ENCODE results near the gene HNRNPH1.

Gene HNRNPH1

DNA sequence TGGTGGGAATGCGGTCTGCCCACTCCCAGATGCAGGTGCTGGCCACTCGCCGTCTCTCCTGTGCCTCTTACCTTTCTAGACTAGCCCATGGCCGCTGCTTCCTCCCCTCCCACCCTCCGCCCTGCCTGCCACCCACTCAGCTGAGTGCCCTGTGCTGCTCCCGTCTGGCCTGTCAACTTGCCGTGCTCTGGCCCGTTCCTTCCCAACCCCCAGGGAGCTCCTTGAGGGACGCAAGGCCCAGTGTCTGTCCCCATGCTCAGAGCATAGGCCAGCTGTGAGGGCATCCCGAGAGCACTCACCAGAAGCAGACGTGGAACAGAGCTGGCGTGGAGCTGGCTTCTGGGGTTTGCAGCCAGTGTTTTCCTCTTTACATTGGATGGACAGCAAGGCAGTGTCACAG lies 20.2 kb downstream of the HNRNPH1 start:
- Histone ChIP-seq H2AFZ (no peak overlapping the region), H3K27me3 (ENCODE audit: control insufficient read depth, insufficient read depth, low read length) (no peaks in the 10 kb centered on the region), H3K4me3 (ENCODE audit: low read depth, low read length) (no peak overlapping the region), H3K4me2 (ENCODE audit: low read length) (no peak overlapping the region), H3K36me3 (ENCODE audit: control insufficient read depth, insufficient read depth, low read length) (no peaks in the 10 kb centered on the region), H3K4me1 (peaks cover 12% of the 10 kb centered on the region), H3K27ac (no peak overlapping the region), H3K9me3 (ENCODE audit: control insufficient read depth, low read length) (no peaks in the 10 kb centered on the region), H3K79me2 (no peaks in the 10 kb centered on the region), H3K9ac (no peak overlapping the region)
- TF ChIP-seq, protein P1, sequence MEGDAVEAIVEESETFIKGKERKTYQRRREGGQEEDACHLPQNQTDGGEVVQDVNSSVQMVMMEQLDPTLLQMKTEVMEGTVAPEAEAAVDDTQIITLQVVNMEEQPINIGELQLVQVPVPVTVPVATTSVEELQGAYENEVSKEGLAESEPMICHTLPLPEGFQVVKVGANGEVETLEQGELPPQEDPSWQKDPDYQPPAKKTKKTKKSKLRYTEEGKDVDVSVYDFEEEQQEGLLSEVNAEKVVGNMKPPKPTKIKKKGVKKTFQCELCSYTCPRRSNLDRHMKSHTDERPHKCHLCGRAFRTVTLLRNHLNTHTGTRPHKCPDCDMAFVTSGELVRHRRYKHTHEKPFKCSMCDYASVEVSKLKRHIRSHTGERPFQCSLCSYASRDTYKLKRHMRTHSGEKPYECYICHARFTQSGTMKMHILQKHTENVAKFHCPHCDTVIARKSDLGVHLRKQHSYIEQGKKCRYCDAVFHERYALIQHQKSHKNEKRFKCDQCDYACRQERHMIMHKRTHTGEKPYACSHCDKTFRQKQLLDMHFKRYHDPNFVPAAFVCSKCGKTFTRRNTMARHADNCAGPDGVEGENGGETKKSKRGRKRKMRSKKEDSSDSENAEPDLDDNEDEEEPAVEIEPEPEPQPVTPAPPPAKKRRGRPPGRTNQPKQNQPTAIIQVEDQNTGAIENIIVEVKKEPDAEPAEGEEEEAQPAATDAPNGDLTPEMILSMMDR (IDR thresholded peaks at IDR 0.05): no peak

DNA sequence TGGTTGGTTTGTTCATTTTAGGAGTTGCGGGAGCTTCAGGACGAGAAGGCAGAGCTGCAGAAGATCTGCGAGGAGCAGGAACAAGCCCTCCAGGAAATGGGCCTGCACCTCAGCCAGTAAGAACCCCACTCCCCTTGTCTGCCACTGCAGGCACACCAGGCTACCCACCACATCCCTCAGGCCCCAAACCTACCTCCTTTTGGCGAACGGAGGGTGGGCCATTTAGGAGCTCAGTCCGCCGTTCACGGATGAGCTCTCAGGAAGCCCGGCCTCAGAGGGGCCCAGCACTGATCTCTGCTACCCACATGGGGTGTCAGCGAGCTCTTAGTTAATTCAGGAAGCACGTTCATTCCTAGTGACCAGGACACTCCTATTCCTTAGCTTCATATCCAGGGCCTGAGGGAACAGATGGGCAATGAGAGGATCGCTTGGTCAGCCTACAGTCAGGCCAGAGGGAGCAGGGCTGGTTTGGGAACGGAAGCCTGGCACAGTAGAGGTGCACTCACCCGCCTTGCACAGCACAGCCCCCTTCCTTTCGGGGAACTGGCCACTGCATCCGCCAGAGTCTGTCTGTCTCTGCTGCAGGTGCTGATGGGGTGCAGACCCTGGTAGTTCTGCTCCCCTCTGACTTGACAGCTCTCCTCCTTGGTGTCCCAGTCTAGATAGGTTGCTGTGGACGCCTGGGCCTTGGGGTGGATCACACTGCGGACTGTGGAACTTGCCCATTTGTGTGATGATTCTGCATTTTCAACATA lies 21.4 kb downstream of the HNRNPH1 start:
- no peak overlapping the region for H2AFZ ChIP-seq
- H3K4me1 ChIP-seq: peaks cover 1% of the 10 kb centered on the region
- peaks cover 3% of the 10 kb centered on the region for H3K79me2 ChIP-seq
- no peak overlapping the region for H3K4me3 ChIP-seq (ENCODE audit: low read depth, low read length)
- H3K9me3 ChIP-seq (ENCODE audit: control insufficient read depth, low read length): no peaks in the 10 kb centered on the region
- H3K4me2 ChIP-seq (ENCODE audit: low read length): no peak overlapping the region
- no peaks in the 10 kb centered on the region for H3K27me3 ChIP-seq (ENCODE audit: control insufficient read depth, insufficient read depth, low read length)
- H3K27ac ChIP-seq: no peak overlapping the region
- H3K36me3 ChIP-seq (ENCODE audit: control insufficient read depth, insufficient read depth, low read length): no peaks in the 10 kb centered on the region
- TF ChIP-seq, protein P1 (IDR thresholded peaks at IDR 0.05): no peak
- H3K9ac ChIP-seq: no peak overlapping the region

DNA sequence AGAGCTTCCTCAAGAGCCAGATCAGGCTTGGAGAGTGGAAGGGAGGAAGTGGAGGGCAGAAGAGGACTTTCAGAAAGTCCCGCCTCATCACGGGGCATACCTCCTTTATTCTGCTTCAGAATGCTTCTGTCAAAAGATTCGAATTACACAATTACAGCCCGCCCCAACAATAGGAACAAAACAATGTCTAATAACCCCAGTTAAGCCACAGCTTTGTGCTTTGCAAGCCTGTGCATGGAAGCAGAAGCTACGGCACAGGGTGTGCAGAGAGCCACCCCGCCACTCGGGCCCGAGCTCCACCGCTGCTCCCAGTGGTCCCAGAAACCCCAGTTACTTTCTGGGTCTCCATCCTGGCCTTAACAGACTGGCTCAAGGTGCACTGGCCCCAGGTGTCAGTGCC lies 23.5 kb downstream of the HNRNPH1 start:
- H3K27ac ChIP-seq: no peak overlapping the region
- TF ChIP-seq, protein P1 (IDR thresholded peaks at IDR 0.05): no peak
- no peak overlapping the region for H3K4me2 ChIP-seq (ENCODE audit: low read length)
- H3K4me3 ChIP-seq (ENCODE audit: low read depth, low read length): no peak overlapping the region
- H3K4me1 ChIP-seq: no peaks in the 10 kb centered on the region
- no peak overlapping the region for H3K9ac ChIP-seq
- no peaks in the 10 kb centered on the region for H3K36me3 ChIP-seq (ENCODE audit: control insufficient read depth, insufficient read depth, low read length)
- H3K27me3 ChIP-seq (ENCODE audit: control insufficient read depth, insufficient read depth, low read length): no peaks in the 10 kb centered on the region
- peaks cover 6% of the 10 kb centered on the region for H3K79me2 ChIP-seq
- H3K9me3 ChIP-seq (ENCODE audit: control insufficient read depth, low read length): no peaks in the 10 kb centered on the region
- H2AFZ ChIP-seq: no peak overlapping the region

DNA sequence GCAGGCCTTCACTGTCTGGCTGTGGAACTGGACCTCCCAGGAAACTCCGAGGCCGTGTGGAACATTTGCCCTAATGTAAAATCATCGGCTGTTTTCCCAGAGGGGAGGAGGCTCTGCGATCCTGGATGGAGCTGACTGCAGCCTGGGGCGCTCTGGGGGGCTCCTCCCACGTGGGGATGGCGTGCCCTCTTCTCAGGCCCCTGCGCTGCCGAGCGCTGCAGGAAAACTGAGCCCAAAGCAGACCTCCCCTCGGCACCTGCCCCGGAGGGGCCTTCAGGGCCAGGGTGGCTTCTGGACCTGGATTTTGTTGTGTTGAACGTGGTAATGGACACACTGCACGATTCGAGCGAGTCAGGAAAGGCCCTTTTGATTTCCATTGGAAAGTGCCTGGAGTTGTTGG lies 23.9 kb downstream of the HNRNPH1 start:
- H3K4me2 ChIP-seq (ENCODE audit: low read length): no peak overlapping the region
- no peak overlapping the region for H3K9ac ChIP-seq
- H3K4me3 ChIP-seq (ENCODE audit: low read depth, low read length): no peak overlapping the region
- no peak overlapping the region for H2AFZ ChIP-seq
- H3K27ac ChIP-seq: no peak overlapping the region
- peaks cover 6% of the 10 kb centered on the region for H3K79me2 ChIP-seq
- H3K36me3 ChIP-seq (ENCODE audit: control insufficient read depth, insufficient read depth, low read length): no peaks in the 10 kb centered on the region
- H3K4me1 ChIP-seq: no peaks in the 10 kb centered on the region
- no peaks in the 10 kb centered on the region for H3K27me3 ChIP-seq (ENCODE audit: control insufficient read depth, insufficient read depth, low read length)
- TF ChIP-seq, protein P1 (IDR thresholded peaks at IDR 0.05): no peak
- H3K9me3 ChIP-seq (ENCODE audit: control insufficient read depth, low read length): no peaks in the 10 kb centered on the region

DNA sequence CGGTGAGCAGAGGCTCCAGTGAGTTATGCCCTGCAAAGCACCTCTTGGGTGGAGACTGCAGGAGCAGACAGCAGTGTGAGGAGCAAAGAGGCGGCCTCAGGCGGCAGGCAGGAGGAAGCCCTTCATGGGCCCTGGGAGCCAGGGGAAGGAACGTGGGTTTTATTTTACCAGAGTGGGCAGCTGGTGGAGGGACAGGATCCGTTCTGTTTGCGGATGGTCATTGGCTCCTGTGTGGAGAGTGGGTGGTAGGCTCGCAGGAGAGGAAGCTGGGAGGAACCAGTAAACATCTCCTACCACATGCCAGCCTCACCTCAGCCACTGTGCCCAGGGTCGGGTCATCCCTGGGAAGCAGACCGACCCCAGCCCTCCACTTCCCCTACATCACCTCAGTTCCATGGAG lies 24.4 kb downstream of the HNRNPH1 start:
- no peaks in the 10 kb centered on the region for H3K9me3 ChIP-seq (ENCODE audit: control insufficient read depth, low read length)
- no peak overlapping the region for H3K9ac ChIP-seq

More for the DNA sequence above, 24.4 kb downstream of the HNRNPH1 start:
- no peaks in the 10 kb centered on the region for H3K4me1 ChIP-seq
- peaks cover 6% of the 10 kb centered on the region for H3K79me2 ChIP-seq
- H3K36me3 ChIP-seq (ENCODE audit: control insufficient read depth, insufficient read depth, low read length): no peaks in the 10 kb centered on the region
- TF ChIP-seq, protein P1 (IDR thresholded peaks at IDR 0.05): no peak
- H2AFZ ChIP-seq: no peak overlapping the region
- no peak overlapping the region for H3K4me3 ChIP-seq (ENCODE audit: low read depth, low read length)
- H3K27me3 ChIP-seq (ENCODE audit: control insufficient read depth, insufficient read depth, low read length): no peaks in the 10 kb centered on the region
- H3K4me2 ChIP-seq (ENCODE audit: low read length): no peak overlapping the region
- no peak overlapping the region for H3K27ac ChIP-seq

All from parathyroid adenoma (tissue), 2 donors.